COLO668 (cell line): Measurements from ENCODE around the gene TRIM40.
"Not testable (repeated sequence)": the region's sequence is repeated elsewhere in the genome, so short reads cannot be mapped to it uniquely, and the experiment has no call there.

Experiments used
- DNase-seq: peaks from one replicate; lab custom pipeline; 2025; ENCODE audit not compliant: unreplicated experiment; lab: John Stamatoyannopoulos, UW

TRIM40 gene

DNA sequence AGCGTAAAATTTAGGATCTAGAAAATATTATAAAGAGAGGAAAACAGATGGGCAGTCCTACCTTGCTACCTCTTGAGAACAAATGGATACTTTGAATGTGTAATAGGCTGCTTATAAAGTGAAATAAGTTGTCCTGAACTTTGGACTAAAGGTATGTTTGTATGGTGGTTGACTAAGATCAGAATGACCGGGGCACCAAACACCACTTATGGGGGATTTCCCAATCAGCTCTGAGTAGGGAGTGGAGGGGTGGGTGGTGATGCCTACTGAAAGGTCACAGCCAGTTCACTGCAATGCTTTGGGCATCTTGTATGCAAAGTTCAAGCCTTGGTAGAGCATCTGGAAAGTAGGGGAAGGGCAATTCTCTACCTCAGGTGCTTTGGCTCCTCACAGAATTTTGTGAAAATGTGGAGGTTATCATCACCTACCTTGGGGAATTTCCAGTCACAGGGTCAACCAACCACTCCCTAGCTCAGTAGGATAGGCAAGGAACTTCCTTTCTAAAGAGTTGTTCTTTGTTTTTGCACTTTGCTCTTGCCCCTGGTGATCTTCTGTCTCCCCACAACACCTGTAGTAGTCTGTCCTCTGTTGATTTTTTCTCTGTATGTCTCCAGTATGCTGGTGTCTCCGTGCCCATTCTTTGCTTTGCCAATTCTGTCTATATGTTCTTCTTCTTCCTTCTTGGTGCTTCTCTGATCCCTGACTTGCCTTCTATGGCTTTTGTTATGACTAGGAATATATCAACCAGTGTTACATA lies 22.8 kb upstream of the TRIM40 start, which contains the start of gene TRIM31:
Gene TRIM31 (minus strand): TSS at position 88 of the 757 bp plus-strand sequence. CDS start 285 bp downstream, outside the sequence.
- no peak for DNase-seq

DNA sequence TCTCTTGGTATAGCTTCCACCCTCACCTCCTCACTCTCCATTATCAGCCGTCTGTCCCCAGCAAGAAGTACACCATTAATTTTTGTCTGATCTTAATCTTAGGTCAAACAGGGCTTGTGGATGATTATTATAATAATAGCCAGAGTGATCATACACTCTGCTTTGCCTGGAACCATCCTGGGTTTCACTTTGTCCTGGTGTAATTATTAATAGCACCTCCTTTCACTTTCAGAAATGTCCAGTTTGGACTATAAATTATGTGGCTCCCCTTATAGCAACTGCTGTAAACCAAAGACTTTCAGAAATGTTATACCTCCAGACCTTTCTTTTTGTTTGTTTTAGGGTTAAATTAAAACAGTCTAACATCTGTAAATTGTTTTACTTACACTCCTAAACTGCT lies 22.1 kb upstream of the TRIM40 start:
- no peak for DNase-seq

DNA sequence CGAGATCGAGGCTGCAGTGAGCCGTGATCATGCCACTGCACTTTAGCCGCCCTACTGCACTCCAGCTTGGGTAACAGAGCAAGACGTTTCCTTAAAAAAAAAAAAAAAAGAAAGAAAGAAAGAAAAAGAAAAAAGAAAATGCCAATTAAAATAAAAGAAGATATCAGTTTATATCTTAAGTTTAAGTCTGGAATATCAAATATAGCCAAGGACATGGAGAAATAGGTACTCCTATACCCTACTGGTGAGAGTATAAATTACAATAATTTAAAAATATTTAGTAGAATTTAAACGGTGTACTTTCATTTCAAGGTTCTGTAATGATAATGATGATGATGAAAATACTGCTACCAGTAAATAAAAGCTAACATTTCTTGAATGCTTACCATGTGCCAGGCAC lies 19.2 kb upstream of the TRIM40 start:
- DNase-seq: no peak

DNA sequence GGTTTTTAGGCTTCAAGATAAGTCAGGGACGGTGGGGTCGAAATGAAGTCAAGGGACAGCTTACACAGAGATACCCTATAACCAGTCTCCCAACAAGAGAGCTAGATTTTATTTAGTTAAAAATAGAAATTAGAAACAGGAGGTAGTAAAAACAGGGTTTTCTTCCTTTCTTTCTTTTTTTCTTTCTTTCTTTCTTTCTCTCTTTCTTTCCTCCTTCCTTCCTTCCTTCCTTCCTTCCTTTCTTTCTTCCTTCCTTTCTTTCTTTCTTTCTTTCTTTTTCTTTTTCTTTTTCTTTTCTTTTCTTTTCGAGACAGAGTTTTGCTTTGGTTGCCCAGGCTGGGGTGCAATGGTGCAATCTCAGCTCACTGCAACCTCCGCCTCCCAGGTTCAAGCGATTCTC lies 17.2 kb upstream of the TRIM40 start:
- not testable (repeated sequence) for DNase-seq

DNA sequence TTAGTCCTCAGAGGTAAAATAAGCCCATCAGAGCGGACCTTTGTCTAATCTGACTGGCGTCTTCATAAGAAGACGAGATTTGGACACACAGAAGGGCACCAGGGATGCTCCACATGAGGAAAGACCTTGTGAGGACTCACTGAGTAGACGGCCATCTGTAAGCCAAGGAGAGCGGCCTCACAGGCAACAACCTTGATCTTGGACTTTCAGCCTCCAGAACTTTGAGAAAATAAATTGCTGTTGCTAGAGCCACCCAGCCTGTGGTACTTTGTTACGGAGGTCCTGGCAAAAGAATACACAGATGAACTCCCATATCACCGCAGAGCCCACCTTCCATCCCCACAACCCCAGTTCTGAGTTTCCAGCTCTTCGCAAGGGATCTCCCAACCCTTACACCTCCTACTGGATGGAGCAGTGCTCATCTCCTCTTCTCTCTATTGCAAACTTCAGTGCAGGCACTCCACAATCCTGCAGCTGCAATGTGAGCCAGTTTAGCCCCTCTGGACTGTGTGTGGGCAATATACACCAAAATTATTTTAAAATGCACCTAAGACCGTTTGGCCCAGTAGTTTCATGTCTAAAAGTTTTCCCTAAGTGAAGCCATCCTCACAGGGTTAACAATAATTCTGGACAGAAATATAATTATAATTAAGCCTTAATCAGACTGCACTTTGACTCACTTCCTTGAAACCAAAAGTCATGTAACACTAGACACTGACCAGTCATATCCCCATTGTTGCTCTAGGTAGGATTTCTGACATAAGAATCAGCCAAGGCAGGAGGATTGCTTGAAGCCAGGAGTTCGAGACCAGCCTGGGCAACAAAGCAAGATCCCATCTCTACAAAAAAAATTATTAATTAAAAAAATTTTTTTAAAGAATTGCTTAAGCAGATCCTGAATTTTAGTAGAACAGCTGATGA lies 14.2 kb upstream of the TRIM40 start:
- DNase-seq: no peak

DNA sequence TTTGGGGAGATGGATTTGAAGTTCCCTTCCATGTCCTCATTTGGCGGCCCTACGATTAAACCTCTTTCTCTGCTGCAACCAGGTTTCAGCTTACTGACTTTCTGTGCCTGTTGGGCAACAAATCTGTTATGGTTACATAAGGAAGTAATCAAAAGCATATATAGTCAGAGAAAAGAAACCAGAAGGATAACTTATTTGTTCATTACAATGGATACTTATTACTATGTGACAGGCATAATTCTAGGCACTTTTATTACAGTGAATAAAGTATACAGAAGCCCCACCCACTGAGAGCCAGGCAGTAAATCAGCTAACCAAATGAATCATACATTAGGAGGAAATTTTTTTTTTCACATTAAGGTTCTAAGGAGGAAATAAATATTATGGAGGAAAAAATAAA lies 13.4 kb upstream of the TRIM40 start:
- no peak for DNase-seq

DNA sequence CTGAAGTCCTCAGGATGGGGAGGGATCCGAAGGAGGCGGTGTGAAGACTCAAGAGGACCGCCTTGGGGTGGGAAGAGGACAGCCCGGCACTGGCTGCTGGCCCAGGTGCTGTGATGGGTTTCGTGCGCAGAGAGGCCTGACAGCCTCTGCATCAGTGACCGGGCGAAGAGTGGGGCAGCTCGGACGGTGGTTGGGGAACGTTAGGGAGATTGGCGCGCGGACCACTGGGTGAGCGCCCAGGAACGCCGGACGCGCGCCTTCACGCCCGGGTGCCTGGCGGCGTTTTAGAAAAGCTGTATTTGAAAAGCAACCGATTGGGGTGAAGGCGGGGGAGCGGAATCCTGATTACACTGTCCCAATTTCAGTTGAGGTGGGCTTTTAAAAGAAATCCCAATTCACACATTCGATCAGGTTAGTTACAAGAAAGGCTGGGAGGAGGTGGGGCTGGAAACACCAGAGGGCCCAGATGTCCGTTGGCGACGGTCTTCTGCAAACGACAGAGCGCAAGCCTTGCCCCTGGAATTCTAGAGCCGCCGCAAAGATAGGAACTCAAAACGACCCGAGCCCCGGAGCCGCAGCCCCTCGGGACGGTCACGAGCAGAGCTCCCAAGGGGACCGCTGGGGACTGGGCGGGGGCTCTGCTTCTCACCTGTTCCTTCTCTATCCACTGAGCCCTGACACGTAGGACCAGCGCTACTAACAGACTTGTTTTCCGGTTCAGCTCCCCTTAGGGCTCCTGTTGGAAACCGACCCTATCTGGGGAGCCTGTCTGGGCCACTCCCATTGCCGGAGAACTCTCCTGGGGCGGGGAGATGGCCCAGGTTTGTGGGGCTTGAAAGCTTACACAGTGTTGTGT lies 8.5 kb upstream of the TRIM40 start:
- no peak for DNase-seq

DNA sequence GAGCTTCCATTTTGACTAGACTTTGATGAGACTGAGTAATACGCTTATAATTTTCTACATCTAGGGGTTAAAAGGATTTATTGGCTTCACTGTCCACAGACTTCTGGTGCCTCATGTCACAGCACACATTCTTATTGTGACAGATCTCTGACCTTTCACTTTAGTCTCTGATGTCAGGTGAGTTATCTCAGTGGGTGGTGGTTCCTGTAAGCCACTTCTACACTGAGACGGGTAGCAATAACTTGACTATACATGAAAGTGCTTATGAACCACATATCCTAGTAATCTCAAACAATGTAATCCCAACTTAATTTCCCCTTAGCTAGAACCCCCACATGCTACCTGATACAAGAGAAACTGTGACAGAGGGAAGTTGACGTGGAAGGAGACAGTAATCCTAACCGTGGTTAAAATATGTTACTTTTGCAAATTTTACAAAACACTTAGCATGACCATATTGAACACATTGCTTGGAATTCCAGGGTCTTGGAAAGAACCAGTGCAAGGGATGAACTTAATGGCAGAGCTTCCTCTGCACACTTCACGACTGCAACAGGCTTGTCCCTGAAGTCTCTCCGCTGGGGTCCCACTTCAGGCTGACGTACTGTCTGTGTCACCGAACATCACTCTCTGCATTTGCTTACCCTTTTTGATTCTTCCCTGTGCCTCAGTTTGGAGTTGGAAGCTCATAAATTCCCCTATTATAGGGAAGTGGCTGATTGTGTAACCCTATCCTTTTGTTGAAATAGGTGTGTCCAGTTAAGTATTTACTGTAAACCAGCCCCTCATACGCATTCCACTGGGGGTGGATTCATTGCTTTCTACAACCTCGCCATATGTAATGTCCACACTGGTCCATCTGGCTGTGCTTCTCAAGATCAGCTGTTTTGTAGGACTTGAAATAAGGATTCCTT lies 6.4 kb upstream of the TRIM40 start:
- DNase-seq: no peak

DNA sequence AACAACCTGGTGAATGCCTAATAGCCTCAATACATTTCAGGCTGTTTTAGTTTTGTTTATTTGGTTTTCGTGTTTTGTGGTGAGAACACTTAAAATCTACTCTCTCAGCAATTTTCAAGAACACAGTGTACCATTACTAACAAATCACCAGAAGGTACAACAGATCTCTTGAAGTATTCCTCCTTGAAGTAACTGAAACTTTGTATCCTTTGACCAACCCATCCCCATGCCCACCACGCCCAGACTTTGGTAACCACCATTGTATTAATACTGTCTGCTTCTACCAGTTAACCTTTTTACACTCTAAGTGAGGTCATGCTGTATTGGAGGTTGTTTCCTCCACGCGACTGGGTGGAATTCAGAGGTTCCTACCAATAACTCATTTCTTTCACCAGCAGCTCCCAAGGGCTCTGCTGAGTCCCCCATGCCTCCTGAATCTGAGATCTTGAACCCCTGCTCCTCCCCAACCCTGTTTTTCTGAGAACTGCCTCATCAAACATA lies 5.7 kb upstream of the TRIM40 start:
- no peak for DNase-seq

DNA sequence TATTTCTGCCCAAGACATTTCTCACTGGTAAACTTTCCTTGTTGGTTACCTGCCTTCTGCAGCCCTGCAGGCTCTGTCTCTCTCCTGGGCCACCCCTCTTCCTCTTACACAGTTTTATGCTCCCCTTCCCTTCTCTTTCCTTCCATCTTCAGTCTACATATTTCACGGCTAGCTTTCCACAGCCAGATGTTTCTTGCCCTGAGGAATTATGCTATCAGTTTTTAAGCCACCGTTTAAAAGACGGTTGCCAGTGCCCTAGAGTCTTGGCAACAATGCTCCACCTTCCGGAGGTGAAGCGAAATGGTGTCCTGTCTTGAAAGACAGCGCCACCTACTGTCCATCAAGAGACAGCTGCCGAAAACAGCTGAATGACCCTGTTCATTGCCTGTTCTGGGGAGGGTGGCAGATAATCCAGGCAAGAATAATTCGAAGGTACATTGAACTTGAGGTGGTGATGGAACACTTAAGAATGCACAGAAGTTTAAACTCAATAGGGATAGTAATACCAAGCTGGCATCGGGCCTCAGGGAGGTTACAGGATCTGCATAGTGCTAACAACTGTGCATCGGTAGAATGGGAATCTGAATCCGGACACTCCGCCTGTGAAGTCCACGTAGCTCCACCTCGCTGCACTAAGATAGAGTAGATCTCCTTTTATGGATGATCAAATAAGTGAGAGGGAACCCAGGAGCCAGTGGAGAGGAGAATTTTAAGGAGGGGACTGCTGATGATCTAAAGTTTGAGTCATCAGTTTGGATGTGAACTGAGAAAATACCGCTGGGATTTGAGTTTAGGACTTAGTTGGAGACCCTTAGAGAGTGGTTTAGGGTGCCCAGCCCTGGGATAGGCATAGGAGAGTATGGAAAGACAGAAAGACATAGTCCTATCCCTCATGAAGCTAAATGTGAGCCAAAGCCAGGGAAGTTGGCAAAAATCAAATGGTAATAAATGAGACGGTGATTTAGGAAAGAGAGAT lies 4.8 kb upstream of the TRIM40 start:
- DNase-seq: peak; percentile 19

DNA sequence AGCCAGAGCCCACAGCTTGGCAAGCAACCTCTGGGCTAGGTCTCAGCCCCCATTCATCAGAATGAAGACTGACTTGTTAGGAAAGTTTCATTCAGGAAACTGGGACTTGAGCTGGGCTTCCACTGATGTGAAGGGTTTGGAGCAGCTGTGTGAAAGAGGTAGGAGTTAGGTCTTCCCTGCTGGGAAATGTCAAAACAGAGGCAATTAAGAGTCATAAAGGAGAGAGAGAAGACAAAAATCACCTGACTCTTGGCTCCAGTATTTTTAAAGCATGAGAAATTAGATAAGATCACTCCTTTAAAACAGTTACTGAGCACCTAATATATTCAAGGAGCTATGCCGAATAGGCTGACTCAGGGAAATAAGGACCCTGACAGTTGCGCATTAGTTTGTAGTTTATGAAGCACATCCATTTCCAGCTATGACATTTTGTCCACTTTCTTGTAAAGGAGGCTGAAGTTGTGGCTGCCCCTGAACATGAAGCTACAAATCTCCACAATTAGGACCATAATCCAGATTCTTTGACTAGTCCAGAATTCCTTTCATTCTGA lies 3.9 kb upstream of the TRIM40 start:
- no peak for DNase-seq

DNA sequence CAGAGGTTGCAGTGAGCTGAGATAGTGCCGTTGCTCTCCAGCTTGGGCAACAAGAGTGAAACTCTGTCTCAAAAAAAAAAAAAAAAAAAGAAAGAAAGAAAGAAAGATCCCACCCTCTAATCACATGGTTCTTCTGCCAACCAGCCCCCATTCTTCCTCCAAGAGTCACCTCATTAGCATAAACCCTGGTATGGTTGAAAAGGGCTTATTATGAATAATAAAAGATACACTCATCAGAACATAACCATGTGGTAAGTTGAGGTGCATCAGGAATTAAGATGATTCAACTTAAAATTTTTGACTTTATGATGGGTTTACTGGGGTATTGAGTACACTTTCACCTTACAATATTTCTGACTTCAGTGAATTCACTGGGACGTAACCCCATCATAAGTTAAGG lies 793 bp upstream of the TRIM40 start:
- DNase-seq: no peak

DNA sequence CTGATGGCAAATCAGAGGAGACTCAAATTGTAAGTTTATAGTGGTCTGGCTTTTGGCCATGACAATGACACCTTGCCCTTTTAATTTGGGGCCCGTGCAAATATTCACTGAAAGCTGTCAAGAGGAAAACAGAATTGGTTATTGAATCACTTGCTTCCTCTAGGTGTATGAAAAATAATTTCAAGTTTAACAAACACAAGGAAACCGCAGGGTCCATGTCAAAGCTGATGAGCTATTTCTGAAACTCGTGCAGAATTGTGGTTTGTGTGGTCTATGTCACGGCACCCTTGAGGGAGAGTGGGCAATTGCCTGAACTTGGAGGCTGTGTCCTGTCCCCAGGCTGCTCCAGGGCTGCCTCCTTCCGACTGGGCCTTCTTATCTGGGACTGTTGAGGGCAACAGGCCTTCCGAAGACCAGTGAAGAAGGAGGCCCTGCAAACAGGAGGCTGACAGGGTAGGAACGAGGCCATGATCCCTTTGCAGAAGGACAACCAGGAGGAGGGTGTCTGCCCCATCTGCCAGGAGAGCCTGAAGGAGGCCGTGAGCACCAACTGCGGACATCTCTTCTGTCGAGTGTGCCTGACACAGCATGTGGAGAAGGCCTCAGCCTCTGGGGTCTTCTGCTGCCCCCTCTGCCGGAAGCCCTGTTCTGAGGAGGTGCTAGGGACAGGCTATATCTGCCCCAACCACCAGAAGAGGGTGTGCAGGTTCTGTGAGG lies 788 bp downstream of the TRIM40 start:
- DNase-seq: no peak

DNA sequence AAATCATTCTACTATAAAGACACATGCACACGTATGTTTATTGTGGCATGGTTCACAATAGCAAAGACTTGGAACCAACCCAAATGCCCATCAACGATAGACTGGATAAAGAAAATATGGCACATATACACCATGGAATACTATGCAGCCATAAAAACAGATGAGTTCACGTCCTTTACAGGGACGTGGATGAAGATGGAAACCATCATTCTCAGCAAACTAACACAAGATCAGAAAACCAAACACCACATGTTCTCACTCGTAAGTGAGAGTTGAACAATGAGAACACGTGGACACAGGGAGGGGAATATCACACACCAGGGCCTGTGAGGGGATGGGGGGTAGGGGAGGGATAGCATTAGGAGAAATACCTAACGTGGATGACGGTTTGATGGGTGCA lies 4.3 kb downstream of the TRIM40 start:
- not testable (repeated sequence) for DNase-seq

DNA sequence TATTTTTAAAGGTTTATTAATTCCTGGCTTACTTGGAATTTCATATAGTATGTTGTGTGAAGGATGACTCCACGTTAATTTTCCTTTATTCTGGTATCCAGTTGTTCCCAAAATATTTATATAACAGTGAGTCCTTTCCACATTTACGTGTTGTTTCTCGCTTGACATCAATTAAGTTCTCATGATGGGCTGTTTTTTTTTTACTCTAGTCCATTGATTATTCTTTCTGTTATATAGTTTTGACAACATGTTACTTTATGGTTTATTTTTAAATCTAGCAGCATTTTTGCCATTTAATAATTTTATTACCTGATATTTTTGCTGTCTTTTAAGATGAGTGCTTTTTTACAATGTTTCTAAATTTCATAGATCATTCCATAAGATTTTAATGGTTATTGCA lies 6.7 kb downstream of the TRIM40 start:
- no peak for DNase-seq

DNA sequence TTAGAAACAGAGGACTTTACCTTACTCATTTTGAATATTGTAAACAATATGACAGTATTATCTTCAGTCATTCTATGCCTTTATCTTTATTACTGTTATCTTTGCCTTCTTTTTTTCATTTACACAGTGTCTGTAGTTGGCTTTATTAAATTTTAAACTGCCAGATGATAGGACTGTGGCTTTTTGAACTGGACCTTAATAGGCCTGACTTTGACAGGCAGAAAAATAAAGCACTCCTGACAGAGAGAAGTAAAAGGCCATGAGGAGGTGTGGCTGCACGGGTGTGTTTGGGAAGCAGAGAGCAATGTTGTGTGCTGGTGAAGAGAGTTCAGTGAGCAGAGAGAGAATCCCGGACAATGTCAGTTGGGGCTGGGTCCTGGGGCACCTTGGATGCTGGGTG lies 7.8 kb downstream of the TRIM40 start:
- no peak for DNase-seq

DNA sequence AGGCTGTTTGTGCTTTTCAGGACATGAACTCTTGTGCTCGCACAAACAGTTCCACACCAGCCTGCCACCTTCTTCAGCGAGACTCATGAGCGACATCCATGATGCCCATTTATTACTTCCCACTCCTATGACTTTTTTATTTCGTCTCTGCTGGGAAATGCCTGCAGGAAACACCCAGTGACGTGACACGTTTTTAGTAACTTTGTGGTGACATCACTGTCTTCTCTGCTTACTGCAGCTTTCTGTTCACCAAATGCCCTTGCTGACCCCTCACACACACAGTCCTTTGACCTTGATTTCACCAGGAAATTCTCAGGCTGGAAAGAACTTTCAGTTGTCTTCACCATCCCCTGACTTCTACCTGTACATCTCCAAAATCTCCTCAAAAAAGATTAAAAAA lies 8.9 kb downstream of the TRIM40 start:
- DNase-seq: no peak

DNA sequence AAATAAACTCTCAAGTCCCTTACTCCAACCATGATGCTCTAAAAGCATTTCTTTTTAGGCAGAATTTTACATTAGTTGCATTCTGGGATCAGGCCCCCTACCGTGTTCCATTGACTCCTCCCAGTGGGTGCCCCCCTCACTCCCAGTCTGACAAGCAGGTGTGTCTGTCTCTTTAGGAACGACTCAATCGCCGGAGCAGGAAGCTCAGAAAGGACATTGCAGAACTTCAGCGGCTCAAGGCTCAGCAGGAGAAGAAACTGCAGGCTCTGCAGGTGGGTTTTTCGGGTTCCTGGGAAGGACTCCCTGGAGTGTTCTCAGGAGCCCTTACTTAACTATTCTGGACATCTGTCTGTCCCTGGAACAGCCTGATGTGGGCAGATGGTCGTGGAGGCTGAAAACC lies 9.9 kb downstream of the TRIM40 start:
- no peak for DNase-seq
